GM18511 (cell line): ENCODE measurements around the gene FAM78A.

Experiments
- ATAC-seq: cut with Tn5 transposase; IDR thresholded peaks from one replicate; pipeline ENCODE4 v1.9.1; 2021; ENCODE audit warnings: mild to moderate bottlenecking, moderate library complexity; ENCODE audit not compliant: unreplicated experiment

The FAM78A gene

GRCh38 chr9:131303381-131304321 lies 27.3 kb upstream of the FAM78A start:
- no peak for ATAC-seq

GRCh38 chr9:131302244-131303075 lies 26.1 kb upstream of the FAM78A start:
- no peak for ATAC-seq

GRCh38 chr9:131300444-131300843 lies 24.1 kb upstream of the FAM78A start:
- no peak for ATAC-seq

- ATAC-seq: no peak
Measured at GRCh38 chr9:131299961-131300347, 23.6 kb upstream of the FAM78A start.

- no peak for ATAC-seq
Measured at GRCh38 chr9:131299346-131299960, 23.1 kb upstream of the FAM78A start.

- no peak for ATAC-seq
Measured at GRCh38 chr9:131298816-131299215, 22.5 kb upstream of the FAM78A start.

GRCh38 chr9:131298341-131298740 lies 22.0 kb upstream of the FAM78A start:
- no peak for ATAC-seq

GRCh38 chr9:131297903-131298302 lies 21.6 kb upstream of the FAM78A start:
- no peak for ATAC-seq

GRCh38 chr9:131296906-131297500 lies 20.7 kb upstream of the FAM78A start:
- no peak for ATAC-seq

GRCh38 chr9:131296460-131296859 lies 20.1 kb upstream of the FAM78A start:
- ATAC-seq: no peak

- ATAC-seq: no peak
Measured at GRCh38 chr9:131292937-131293336, 16.6 kb upstream of the FAM78A start.

- no peak for ATAC-seq
Measured at GRCh38 chr9:131291795-131292315, 15.5 kb upstream of the FAM78A start.

- ATAC-seq: no peak
Measured at GRCh38 chr9:131290767-131291370, 14.6 kb upstream of the FAM78A start.

GRCh38 chr9:131290036-131290766 lies 13.9 kb upstream of the FAM78A start:
- no peak for ATAC-seq

GRCh38 chr9:131289301-131290035 lies 13.2 kb upstream of the FAM78A start, which contains the start of gene PLPP7:
Gene PLPP7, plus strand, starts transcription at chr9:131289723. Its CDS starts 275 bp downstream, at chr9:131289998.
- no peak for ATAC-seq

GRCh38 chr9:131288217-131288616 lies 11.9 kb upstream of the FAM78A start:
- no peak for ATAC-seq

GRCh38 chr9:131287359-131287758 lies 11.0 kb upstream of the FAM78A start:
- no peak for ATAC-seq

- no peak for ATAC-seq
Measured at GRCh38 chr9:131284856-131285255, 8.5 kb upstream of the FAM78A start.
